HEK293T (cell line): ENCODE results near the gene MRPS7.

Experiments
- SP1 ChIP-seq: fragments of 450-650 bp; IDR thresholded peaks from 2 replicates; pipeline ENCODE4 v1.6.1; 2017
- TARDBP ChIP-seq: fragments of 450-650 bp; IDR thresholded peaks from 2 replicates; pipeline ENCODE4 v1.6.1; 2016

- TF ChIP-seq TARDBP = no peak
- no peak for TF ChIP-seq SP1
Observed at GRCh38 chr17:75272848-75273184, 11.1 kb downstream of the MRPS7 start.
